ENCODE results near the gene TRAF3IP1.

DNA sequence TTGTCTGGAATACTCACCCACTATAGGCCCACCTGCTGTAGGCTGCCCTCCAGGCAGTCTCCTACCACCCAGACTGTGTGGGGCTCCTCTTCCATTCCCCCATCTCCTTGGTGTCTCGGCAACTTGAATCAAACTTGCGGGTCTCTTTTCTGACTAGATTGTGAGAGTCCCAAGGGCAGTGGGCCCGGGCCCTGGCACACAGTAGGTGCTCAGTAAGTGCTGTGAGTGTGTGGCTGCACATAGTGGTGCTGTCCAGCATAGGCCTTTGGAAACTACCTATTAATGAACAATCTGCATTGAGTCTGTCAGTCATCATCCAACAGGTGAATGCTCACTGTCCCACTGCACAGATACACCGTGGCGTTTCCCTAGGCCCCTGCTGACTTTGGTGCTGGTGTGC lies 62.8 kb downstream of the TRAF3IP1 start:
- TF ChIP-seq POLR2A (IDR thresholded peaks at IDR 0.05) = no peak
- TF ChIP-seq, protein P1, sequence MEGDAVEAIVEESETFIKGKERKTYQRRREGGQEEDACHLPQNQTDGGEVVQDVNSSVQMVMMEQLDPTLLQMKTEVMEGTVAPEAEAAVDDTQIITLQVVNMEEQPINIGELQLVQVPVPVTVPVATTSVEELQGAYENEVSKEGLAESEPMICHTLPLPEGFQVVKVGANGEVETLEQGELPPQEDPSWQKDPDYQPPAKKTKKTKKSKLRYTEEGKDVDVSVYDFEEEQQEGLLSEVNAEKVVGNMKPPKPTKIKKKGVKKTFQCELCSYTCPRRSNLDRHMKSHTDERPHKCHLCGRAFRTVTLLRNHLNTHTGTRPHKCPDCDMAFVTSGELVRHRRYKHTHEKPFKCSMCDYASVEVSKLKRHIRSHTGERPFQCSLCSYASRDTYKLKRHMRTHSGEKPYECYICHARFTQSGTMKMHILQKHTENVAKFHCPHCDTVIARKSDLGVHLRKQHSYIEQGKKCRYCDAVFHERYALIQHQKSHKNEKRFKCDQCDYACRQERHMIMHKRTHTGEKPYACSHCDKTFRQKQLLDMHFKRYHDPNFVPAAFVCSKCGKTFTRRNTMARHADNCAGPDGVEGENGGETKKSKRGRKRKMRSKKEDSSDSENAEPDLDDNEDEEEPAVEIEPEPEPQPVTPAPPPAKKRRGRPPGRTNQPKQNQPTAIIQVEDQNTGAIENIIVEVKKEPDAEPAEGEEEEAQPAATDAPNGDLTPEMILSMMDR (IDR thresholded peaks at IDR 0.05 in 8 of 11, conservative IDR thresholded peaks at IDR 0.05 in 3 of 11) = no peak

All from spleen (tissue), 7 donors.